COLO668 (cell line): Measurements from ENCODE around the gene ASXL1.
"Not testable (repeated sequence)": the region's sequence is repeated elsewhere in the genome, so short reads cannot be mapped to it uniquely, and the experiment has no call there.

ENCODE experiments used
- DNase-seq: peaks from one replicate; lab custom pipeline; 2025; ENCODE audit not compliant: unreplicated experiment; lab: John Stamatoyannopoulos, UW

ASXL1 gene

GRCh38 chr20:32357869-32358631 is at the start of gene ASXL1:
TSS of gene ASXL1 (plus strand) at chr20:32358331. CDS start at chr20:32358776, 445 bp downstream.
- peak; percentile 99 for DNase-seq

GRCh38 chr20:32312718-32313424 is 45.3 kb upstream of the ASXL1 start:
- no peak for DNase-seq

GRCh38 chr20:32314768-32315167 is 43.4 kb upstream of the ASXL1 start:
- DNase-seq: no peak

GRCh38 chr20:32315399-32315798 is 42.7 kb upstream of the ASXL1 start:
- no peak for DNase-seq

GRCh38 chr20:32315891-32316290 is 42.2 kb upstream of the ASXL1 start:
- no peak for DNase-seq

GRCh38 chr20:32316667-32317066 is 41.5 kb upstream of the ASXL1 start:
- DNase-seq: no peak

- no peak for DNase-seq
Measured at GRCh38 chr20:32319100-32319499, 39.0 kb upstream of the ASXL1 start.

- no peak for DNase-seq
Measured at GRCh38 chr20:32320305-32320704, 37.8 kb upstream of the ASXL1 start.

- no peak for DNase-seq
Measured at GRCh38 chr20:32321390-32321789, 36.7 kb upstream of the ASXL1 start.

GRCh38 chr20:32322260-32322659 is 35.9 kb upstream of the ASXL1 start:
- not testable (repeated sequence) for DNase-seq

- not testable (repeated sequence) for DNase-seq
Measured at GRCh38 chr20:32323761-32324160, 34.4 kb upstream of the ASXL1 start.

- peak; percentile 68 for DNase-seq
Measured at GRCh38 chr20:32325706-32326503, 32.2 kb upstream of the ASXL1 start.

GRCh38 chr20:32326504-32326845 is 31.7 kb upstream of the ASXL1 start:
- peak; percentile 64 for DNase-seq

GRCh38 chr20:32327087-32327681 is 30.9 kb upstream of the ASXL1 start:
- DNase-seq: peak; percentile 51

GRCh38 chr20:32329817-32330554 is 28.1 kb upstream of the ASXL1 start:
- peak; percentile 64 for DNase-seq

GRCh38 chr20:32330555-32330897 is 27.6 kb upstream of the ASXL1 start:
- no peak for DNase-seq

- DNase-seq: no peak
Measured at GRCh38 chr20:32332614-32333013, 25.5 kb upstream of the ASXL1 start.

- no peak for DNase-seq
Measured at GRCh38 chr20:32333181-32333987, 24.7 kb upstream of the ASXL1 start.

GRCh38 chr20:32333988-32334885 is 23.9 kb upstream of the ASXL1 start:
- DNase-seq: no peak
